Measurements from ENCODE around the gene GATAD2A. TPM values are rescaled to one million over a fixed set of nuclear protein-coding genes. Genes with fewer than 3 reads are reported as not detected.

GATAD2A gene
- total RNA-seq, 2 experiments from 2014 or later, result 104 to 107 TPM

DNA sequence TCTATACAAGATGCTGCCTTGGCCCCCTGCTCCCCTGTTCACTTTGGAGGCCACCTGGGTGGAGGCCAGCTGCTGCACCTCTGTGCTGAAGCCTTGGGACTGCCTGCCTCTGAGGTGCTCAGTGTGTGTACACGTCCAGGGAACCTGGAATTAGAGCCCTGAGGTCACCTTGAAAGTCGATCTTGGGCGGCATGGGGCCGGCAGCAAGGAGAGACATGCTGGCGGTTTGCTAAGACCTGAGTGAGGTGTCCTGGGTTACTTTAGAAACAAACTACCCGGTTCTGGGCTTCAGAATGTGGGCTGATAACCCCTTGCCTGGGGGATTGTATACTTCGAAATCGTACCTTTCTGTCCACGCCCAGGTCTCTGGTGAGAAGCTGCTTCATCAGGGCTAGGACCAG is 84.3 kb downstream of the GATAD2A start:
- Mint-ChIP-seq H3K36me3 (ENCODE audit: low read depth) (peaks cover 37% of the 10 kb centered on the region), H3K4me1 (ENCODE audit: low read depth) (peaks cover 55% of the 10 kb centered on the region), H3K27me3 (no peaks in the 10 kb centered on the region), H3K4me3 (peak overlapping the region; percentile 32), H3K9me3 (no peaks in the 10 kb centered on the region), H3K27ac (peak overlapping the region; percentile 99)
- Histone ChIP-seq H3K27ac (ENCODE audit: low read depth in 1 of 2, low read length in 2 of 2) (peak overlapping the region; percentile 86 to 96), H3K9me3 (ENCODE audit: control insufficient read depth in 1 of 2, insufficient read depth in 1 of 2, low read length in 2 of 2) (no peaks in the 10 kb centered on the region), H3K4me1 (ENCODE audit: insufficient read depth, low read length) (peaks cover 61% of the 10 kb centered on the region), H3K4me3 (ENCODE audit: low read length) (no peak overlapping the region), H3K36me3 (ENCODE audit: insufficient read depth, low read length) (peaks cover 52% of the 10 kb centered on the region), H3K27me3 (ENCODE audit: control insufficient read depth in 1 of 2, insufficient read depth in 2 of 2, low read length in 2 of 2) (no peaks in the 10 kb centered on the region)
- TF ChIP-seq CTCF (IDR thresholded peaks at IDR 0.05), result no peak
- POLR2A ChIA-PET, result interaction anchor here (0.9 to 7.0 kb wide), 14 partner anchors 24 to 298 kb away, joined by 3 to 81 read pairs (median 6); partner anchors contain the start of genes BORCS8, GATAD2A, NDUFA13 and RFXANK
- DNase-seq (peak in 3 of 14 experiments; percentile 18 to 61 (median 20)), ATAC-seq (ENCODE audit: poor library complexity) (peak; percentile 12)
- CTCF ChIA-PET, result interaction anchor here (0.6 to 3.6 kb wide), 30 partner anchors 11 to 1267 kb away, joined by 3 to 34 read pairs (median 4); partner anchors contain the start of genes GATAD2A and NR2C2AP
- intact Hi-C loops (cut with DNase I, micrococcal nuclease), result loop anchor here (1.0 to 5.0 kb wide), 11 partner anchors 29 to 344 kb away; partner anchors contain the start of genes GATAD2A (in 2 of the 2), MAU2 (in 1 of the 2) and SUGP1 (in 1 of the 2)

DNA sequence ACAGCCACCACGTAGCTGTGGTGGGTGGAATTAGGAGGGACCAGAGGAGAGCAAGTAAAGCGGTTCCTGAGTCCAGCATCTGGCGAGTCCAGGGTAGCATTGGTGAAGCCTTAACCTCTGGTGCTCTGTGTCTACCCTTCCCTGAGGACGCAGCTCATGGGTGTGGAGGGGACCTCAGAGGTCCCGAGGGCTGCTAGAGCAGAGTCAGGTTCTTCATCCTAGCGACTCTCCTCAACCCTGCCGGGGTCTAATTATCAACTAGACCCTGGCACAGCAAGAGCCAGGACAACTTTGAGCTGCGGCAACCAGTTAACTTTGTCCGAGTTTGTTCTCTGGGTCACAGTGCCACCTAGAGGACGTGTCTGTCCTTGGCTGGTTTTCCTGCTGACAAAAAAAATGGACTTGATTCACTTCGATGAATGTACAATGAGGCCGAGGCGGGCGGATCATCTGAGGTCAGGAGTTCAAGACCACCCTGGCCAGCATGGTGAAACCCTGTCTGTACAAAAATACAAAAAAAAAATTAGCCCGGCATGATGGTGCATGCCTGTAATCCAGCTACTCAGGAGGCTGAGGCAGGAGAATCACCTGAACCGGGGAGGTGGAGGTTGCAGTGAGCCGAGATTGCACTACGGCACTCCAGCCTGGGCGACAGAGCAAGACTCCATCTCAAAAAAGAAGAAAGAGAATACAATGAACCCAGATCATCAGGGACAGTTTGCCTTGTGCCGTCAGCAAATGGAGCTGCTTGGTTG is 84.9 kb downstream of the GATAD2A start:
- Mint-ChIP-seq H3K27ac (peak overlapping the region; percentile 99), H3K27me3 (no peaks in the 10 kb centered on the region), H3K4me3 (peak overlapping the region; percentile 5), H3K4me1 (ENCODE audit: low read depth) (peaks cover 49% of the 10 kb centered on the region), H3K36me3 (ENCODE audit: low read depth) (peaks cover 38% of the 10 kb centered on the region), H3K9me3 (no peaks in the 10 kb centered on the region)
- Histone ChIP-seq H3K4me1 (ENCODE audit: insufficient read depth, low read length) (peaks cover 55% of the 10 kb centered on the region), H3K36me3 (ENCODE audit: insufficient read depth, low read length) (peaks cover 56% of the 10 kb centered on the region), H3K9me3 (ENCODE audit: control insufficient read depth in 1 of 2, insufficient read depth in 1 of 2, low read length in 2 of 2) (no peaks in the 10 kb centered on the region), H3K27me3 (ENCODE audit: control insufficient read depth in 1 of 2, insufficient read depth in 2 of 2, low read length in 2 of 2) (no peaks in the 10 kb centered on the region), H3K27ac (ENCODE audit: low read depth in 1 of 2, low read length in 2 of 2) (peak overlapping the region; percentile 86 to 96), H3K4me3 (ENCODE audit: low read length) (no peak overlapping the region)
- ChIA-PET POLR2A (interaction anchor here (0.6 to 7.0 kb wide), 19 partner anchors 25 to 298 kb away, joined by 3 to 81 read pairs (median 6); partner anchors contain the start of genes BORCS8, GATAD2A, NDUFA13 and NR2C2AP), CTCF (interaction anchor here (0.6 to 3.6 kb wide), 35 partner anchors 11 to 1268 kb away, joined by 3 to 34 read pairs (median 4); partner anchors contain the start of genes GATAD2A, GMIP and NR2C2AP)
- ATAC-seq (ENCODE audit: poor library complexity) (peak; percentile 23), DNase-seq (peak; percentile 71 to 92 (median 80))
- peak; percentile 81 for TF ChIP-seq CTCF (IDR thresholded peaks at IDR 0.05)
- intact Hi-C loops (cut with DNase I, micrococcal nuclease), result loop anchor here (1.0 to 5.0 kb wide), 7 partner anchors 103 to 344 kb away; partner anchors contain the start of genes MAU2 (in 1 of the 2) and SUGP1 (in 1 of the 2)

- Histone ChIP-seq H3K27ac (ENCODE audit: low read depth in 1 of 2, low read length in 2 of 2) (no peak overlapping the region), H3K9me3 (ENCODE audit: control insufficient read depth in 1 of 2, insufficient read depth in 1 of 2, low read length in 2 of 2) (no peaks in the 10 kb centered on the region), H3K27me3 (ENCODE audit: control insufficient read depth in 1 of 2, insufficient read depth in 2 of 2, low read length in 2 of 2) (no peaks in the 10 kb centered on the region), H3K4me3 (ENCODE audit: low read length) (no peak overlapping the region), H3K36me3 (ENCODE audit: insufficient read depth, low read length) (peaks cover 57% of the 10 kb centered on the region), H3K4me1 (ENCODE audit: insufficient read depth, low read length) (peaks cover 45% of the 10 kb centered on the region)
- intact Hi-C loops (cut with DNase I, micrococcal nuclease), result loop anchor here in 1 of 2 experiments (2.0 to 5.0 kb wide), 4 partner anchors 104 to 345 kb away; partner anchors contain the start of genes MAU2 and SUGP1
- Mint-ChIP-seq H3K4me1 (ENCODE audit: low read depth) (peaks cover 41% of the 10 kb centered on the region), H3K36me3 (ENCODE audit: low read depth) (peaks cover 43% of the 10 kb centered on the region), H3K27me3 (no peaks in the 10 kb centered on the region), H3K4me3 (no peak overlapping the region), H3K9me3 (no peaks in the 10 kb centered on the region), H3K27ac (peak overlapping the region; percentile 99)
- DNase-seq (no peak), ATAC-seq (ENCODE audit: poor library complexity) (no peak)
- CTCF ChIA-PET, result interaction anchor here (1.1 to 3.6 kb wide), 12 partner anchors 29 to 346 kb away, joined by 3 to 34 read pairs (median 6); partner anchors contain the start of gene GATAD2A
- POLR2A ChIA-PET, result interaction anchor here (1.0 to 7.0 kb wide), 6 partner anchors 24 to 288 kb away, joined by 3 to 81 read pairs (median 8); partner anchors contain the start of genes GATAD2A, NDUFA13, NR2C2AP and TSSK6
- no peak for TF ChIP-seq CTCF (IDR thresholded peaks at IDR 0.05)
Observed at GRCh38 chr19:19491321-19492025, 86.0 kb downstream of the GATAD2A start.

All from CD4-positive, alpha-beta T cell (primary cell).